Sigmoid colon (tissue), 7 donors: ENCODE measurements around the gene OPRM1. TPM values are rescaled to one million over a fixed set of nuclear protein-coding genes. Genes with fewer than 3 reads are reported as not detected.

Experiments used
- DNase-seq: peaks from one replicate; pipeline ENCODE4 v3.0.0-alpha.2; 2019
- H3K27ac ChIP-seq, 4 donors: fragments of 200-600 bp; sonication (generic); one replicate each; pipeline ENCODE4 v1.5.1; 2016 to 2019; ENCODE audit warnings: mild to moderate bottlenecking in 1 of 4
- H3K27me3 ChIP-seq, 3 donors: fragments of 200-600 bp; sonication (generic); one replicate each; pipeline ENCODE4 v1.5.1; 2019; ENCODE audit warnings: mild to moderate bottlenecking in 1 of 3
- H3K36me3 ChIP-seq, 4 donors: fragments of 200-600 bp; sonication (generic); one replicate each; pipeline ENCODE4 v1.5.1; 2016 to 2019
- H3K4me1 ChIP-seq, 4 donors: fragments of 200-600 bp; sonication (generic); one replicate each; pipeline ENCODE4 v1.5.1; 2017 to 2019
- H3K4me3 ChIP-seq, 4 donors: fragments of 200-600 bp; sonication (generic); one replicate each; pipeline ENCODE4 v1.5.1; 2017 to 2019; ENCODE audit warnings: mild to moderate bottlenecking in 2 of 4, moderate library complexity in 1 of 4
- H3K9me3 ChIP-seq, 4 donors: fragments of 200-600 bp in 3 of 4; sonication (generic) in 3 of 4; one replicate each; pipeline versions ENCODE4 v1.5.1 to v1.6.1; 2013 to 2019
- CTCF ChIP-seq, 4 experiments: fragments of 450-650 bp in 3 of 4; fragments of 200-600 bp in 1 of 4; IDR thresholded peaks; one replicate each; pipeline ENCODE4 v1.5.1; 2016 to 2019; ENCODE audit warnings: antibody characterized with exemption in 4 of 4, mild to moderate bottlenecking in 3 of 4, moderate library complexity in 2 of 4
- EP300 ChIP-seq, 4 donors: sonication (generic); formaldehyde crosslinking; IDR thresholded peaks; one replicate each; pipeline ENCODE4 v1.6.1; 2017; ENCODE audit warnings: antibody characterized with exemption in 4 of 4
- POLR2A ChIP-seq, 2 donors: fragments of 450-650 bp; IDR thresholded peaks; one replicate each; pipeline ENCODE4 v1.6.1; 2016; ENCODE audit warnings: antibody characterized with exemption in 2 of 2, mild to moderate bottlenecking in 2 of 2, moderate library complexity in 2 of 2
- POLR2AphosphoS5 ChIP-seq, 4 donors: sonication (generic); formaldehyde crosslinking; IDR thresholded peaks; one replicate each; pipeline ENCODE4 v1.6.1; 2017; ENCODE audit warnings: antibody characterized with exemption in 4 of 4
- WGBS, 2 donors: extraction: QIAGEN DNeasy Blood & Tissue Kit; methylation state at CpG; one replicate each; pipeline ENCODE4 v1.1.7; 2013; 5-methylcytosine and 5-hydroxymethylcytosine counted together
- intact Hi-C: fragments of 100-400 bp; cut with DNase I; formaldehyde crosslinking; loops from one replicate; pipeline ENCODE4 v1.15.1; 2023
- polyA plus RNA-seq, 3 donors: library from polyadenylated mRNA; stranded (reverse); fragments of 200-250 nt; gene quantifications; one replicate each; pipeline ENCODE4 v1.2.3, GENCODE V29; 2013
- total RNA-seq, 4 donors: library from RNA; depleted of rRNA; stranded (reverse); fragments of >200 nt; gene quantifications; one replicate each; pipeline ENCODE4 v1.1.0, GENCODE V29; 2016
- donor health status: healthy with polysubstance abuse.
- donor health status: Bipolar disorder and iron deficiency.
- donor health status: healthy.

The OPRM1 gene
- total and polyA plus RNA-seq, 7 donors, result 0.19 to 3.3 (median 0.49) TPM; not detected in 2

- no peak overlapping the region for H3K4me3 ChIP-seq
- no peak for TF ChIP-seq EP300 (IDR thresholded peaks at IDR 0.05)
- TF ChIP-seq CTCF (IDR thresholded peaks at IDR 0.05), result no peak
- TF ChIP-seq POLR2AphosphoS5 (IDR thresholded peaks at IDR 0.05), result no peak
- TF ChIP-seq POLR2A (IDR thresholded peaks at IDR 0.05), result no peak
- intact Hi-C loops, result no loop called here
Measured at GRCh38 chr6:154210678-154211077, 171.6 kb downstream of the OPRM1 start.

GRCh38 chr6:154213782-154214181, 174.7 kb downstream of the OPRM1 start:
- H3K9me3 ChIP-seq, result no peaks in the 10 kb centered on the region
- H3K27me3 ChIP-seq, result no peaks in the 10 kb centered on the region
- no peaks in the 10 kb centered on the region for H3K4me1 ChIP-seq
- 81 to 87% methylated on average over 3 of the region's 3 CpGs for WGBS, 2 donors
- TF ChIP-seq POLR2A (IDR thresholded peaks at IDR 0.05) (no peak), CTCF (IDR thresholded peaks at IDR 0.05) (no peak)
- H3K4me3 ChIP-seq, result no peak overlapping the region
- DNase-seq, result no peak
- intact Hi-C loops, result no loop called here
- no peaks in the 10 kb centered on the region for H3K36me3 ChIP-seq
- no peak overlapping the region for H3K27ac ChIP-seq

More at GRCh38 chr6:154210678-154211077, 171.6 kb downstream of the OPRM1 start:
- Histone ChIP-seq H3K27me3 (no peaks in the 10 kb centered on the region), H3K27ac (no peak overlapping the region), H3K36me3 (no peaks in the 10 kb centered on the region), H3K4me1 (no peaks in the 10 kb centered on the region), H3K9me3 (no peaks in the 10 kb centered on the region)
- no peak for DNase-seq

GRCh38 chr6:154218301-154218700, 179.3 kb downstream of the OPRM1 start:
- Histone ChIP-seq H3K36me3 (no peaks in the 10 kb centered on the region), H3K4me1 (no peaks in the 10 kb centered on the region), H3K4me3 (no peak overlapping the region), H3K27me3 (no peaks in the 10 kb centered on the region), H3K27ac (no peak overlapping the region), H3K9me3 (no peaks in the 10 kb centered on the region)
- intact Hi-C loops, result no loop called here
- WGBS, 2 donors, result 51 to 83% methylated on average over 6 of the region's 6 CpGs
- no peak for DNase-seq
- TF ChIP-seq POLR2AphosphoS5 (IDR thresholded peaks at IDR 0.05) (no peak), CTCF (IDR thresholded peaks at IDR 0.05) (no peak), EP300 (IDR thresholded peaks at IDR 0.05) (no peak), POLR2A (IDR thresholded peaks at IDR 0.05) (no peak)

- WGBS, 2 donors, result 71 to 88% methylated on average over 6 of the region's 6 CpGs
- TF ChIP-seq CTCF (IDR thresholded peaks at IDR 0.05), result no peak
- TF ChIP-seq POLR2AphosphoS5 (IDR thresholded peaks at IDR 0.05), result no peak
- no peak for TF ChIP-seq POLR2A (IDR thresholded peaks at IDR 0.05)
- TF ChIP-seq EP300 (IDR thresholded peaks at IDR 0.05), result no peak
- Histone ChIP-seq H3K4me3 (no peak overlapping the region), H3K27ac (no peak overlapping the region), H3K9me3 (no peaks in the 10 kb centered on the region), H3K36me3 (no peaks in the 10 kb centered on the region), H3K4me1 (no peaks in the 10 kb centered on the region), H3K27me3 (no peaks in the 10 kb centered on the region)
- intact Hi-C loops, result no loop called here
- no peak for DNase-seq
Measured at GRCh38 chr6:154218787-154219186, 179.7 kb downstream of the OPRM1 start.

GRCh38 chr6:154219250-154219649, 180.2 kb downstream of the OPRM1 start:
- no peaks in the 10 kb centered on the region for H3K36me3 ChIP-seq
- WGBS, 2 donors, result 81 to 95% methylated on average over 6 of the region's 6 CpGs
- no peak for DNase-seq
- H3K4me1 ChIP-seq, result no peaks in the 10 kb centered on the region
- H3K27me3 ChIP-seq, result no peaks in the 10 kb centered on the region
- no peak overlapping the region for H3K4me3 ChIP-seq
- TF ChIP-seq CTCF (IDR thresholded peaks at IDR 0.05) (no peak), POLR2AphosphoS5 (IDR thresholded peaks at IDR 0.05) (no peak), POLR2A (IDR thresholded peaks at IDR 0.05) (no peak), EP300 (IDR thresholded peaks at IDR 0.05) (no peak)
- no peaks in the 10 kb centered on the region for H3K9me3 ChIP-seq
- intact Hi-C loops, result no loop called here
- H3K27ac ChIP-seq, result no peak overlapping the region
